Measurements from ENCODE around the gene CNR2. TPM values are rescaled to one million over a fixed set of nuclear protein-coding genes. Genes with fewer than 3 reads are reported as not detected.

The CNR2 gene
- not detected in 2 replicates for total RNA-seq

GRCh38 chr1:23913212-23913880, at the start of gene CNR2:
Gene CNR2, minus strand, starts transcription at chr1:23913362. Its CDS starts 37,745 bp downstream, at chr1:23875617.

GRCh38 chr1:23959461-23960290, 46.5 kb upstream of the CNR2 start, which contains the start of gene PNRC2:
Gene PNRC2, plus strand, starts transcription at chr1:23959828. Its CDS starts 1,630 bp downstream, at chr1:23961458.

GRCh38 chr1:23867895-23868556, 45.1 kb downstream of the CNR2 start, which contains the start of gene FUCA1:
Gene FUCA1, minus strand, starts transcription at chr1:23868290. Its CDS starts 4 bp downstream, at chr1:23868286.

GRCh38 chr1:23825076-23825761, 87.9 kb downstream of the CNR2 start, which contains the start of gene HMGCL:
Gene HMGCL, minus strand, starts transcription at chr1:23825429. Its CDS starts 14 bp downstream, at chr1:23825415.

Other genes starting within 250 kb of the CNR2 start
- 897 and 1,608 TPM in 2 replicates for gene RPL11, start 221.6 kb downstream of the CNR2 start, total RNA-seq
- 17.6 and 19.2 TPM in 2 replicates for gene ELOA, start 169.9 kb downstream of the CNR2 start, total RNA-seq
- 37.7 and 44.2 TPM in 2 replicates for gene PITHD1, start 134.9 kb downstream of the CNR2 start, total RNA-seq
- gene LYPLA2, start 122.2 kb downstream of the CNR2 start, total RNA-seq: 87.2 and 123 TPM in 2 replicates
- 64.3 and 77.4 TPM in 2 replicates for gene GALE, start 112.6 kb downstream of the CNR2 start, total RNA-seq
- 38.7 and 43.9 TPM in 2 replicates for gene HMGCL, start 87.9 kb downstream of the CNR2 start, total RNA-seq
- gene FUCA1, start 45.1 kb downstream of the CNR2 start, total RNA-seq: 6.5 and 7.9 TPM in 2 replicates
- 113 and 177 TPM in 2 replicates for gene PNRC2, start 46.5 kb upstream of the CNR2 start, total RNA-seq
- 90.9 and 140 TPM in 2 replicates for gene SRSF10, start 67.0 kb upstream of the CNR2 start, total RNA-seq
- gene MYOM3, start 198.8 kb upstream of the CNR2 start, total RNA-seq: 0.30 and 0.32 TPM in 2 replicates
- gene IL22RA1, start 229.8 kb upstream of the CNR2 start, total RNA-seq: not detected in 2 replicates

All from epithelial cell of umbilical artery (primary cell).